GM18499 (cell line): ENCODE results near the gene HSD17B7.

ENCODE experiments used
- ATAC-seq: cut with Tn5 transposase; IDR thresholded peaks from one replicate; pipeline ENCODE4 v1.9.1; 2021; ENCODE audit warnings: moderate number of reproducible peaks; ENCODE audit not compliant: insufficient read depth, unreplicated experiment

HSD17B7 gene

GRCh38 chr1:162854245-162854882 lies 63.9 kb downstream of the HSD17B7 start:
- no peak for ATAC-seq

- no peak for ATAC-seq
These were observed 65.1 kb downstream of the HSD17B7 start for GRCh38 chr1:162855461-162856150.

- ATAC-seq: no peak
These were observed 65.8 kb downstream of the HSD17B7 start for GRCh38 chr1:162856260-162856659.

- ATAC-seq: no peak
These were observed 67.3 kb downstream of the HSD17B7 start for GRCh38 chr1:162857850-162858249.

GRCh38 chr1:162859191-162859590 lies 68.7 kb downstream of the HSD17B7 start:
- no peak for ATAC-seq

- no peak for ATAC-seq
These were observed 70.6 kb downstream of the HSD17B7 start, which contains the start of gene CCDC190 for GRCh38 chr1:162861101-162861500. Gene CCDC190, minus strand, starts transcription at chr1:162861175. Its CDS starts 1,529 bp downstream, at chr1:162859646.

- no peak for ATAC-seq
These were observed 71.1 kb downstream of the HSD17B7 start for GRCh38 chr1:162861625-162862024.
